Prostate gland (tissue), 2 donors: ENCODE measurements around the gene RUSF1. TPM values are rescaled to one million over a fixed set of nuclear protein-coding genes. Genes with fewer than 3 reads are reported as not detected.

Source experiments
- DNase-seq: peaks from one replicate; pipeline ENCODE4 v3.0.0-alpha.2; 2019; ENCODE audit warnings: low spot score
- H3K27ac ChIP-seq, 2 donors: fragments of 200-600 bp; sonication (generic); 2 replicates each; pipeline ENCODE4 v1.5.1; 2017 to 2019
- H3K27me3 ChIP-seq: fragments of 200-600 bp; sonication (generic); replicated peaks from 2 replicates; pipeline ENCODE4 v1.5.1; 2019; ENCODE audit not compliant: insufficient read depth
- H3K36me3 ChIP-seq, 2 donors: fragments of 200-600 bp; sonication (generic); 1 replicate in 1 of 2; 2 replicates in 1 of 2; pipeline versions ENCODE4 v1.5.1 to v1.8.1; 2017 to 2019
- H3K4me1 ChIP-seq: fragments of 200-600 bp; sonication (generic); replicated peaks from 2 replicates; pipeline ENCODE4 v1.5.1; 2019
- H3K4me3 ChIP-seq, 2 donors: fragments of 200-600 bp; sonication (generic); 2 replicates each; pipeline ENCODE4 v1.5.1; 2017 to 2019
- H3K9me3 ChIP-seq: fragments of 200-600 bp; sonication (generic); 2 replicates; pipeline ENCODE4 v1.5.1; 2017
- CTCF ChIP-seq, 4 experiments: fragments of 200-600 bp in 2 of 4; fragments of 450-650 bp in 2 of 4; sonication (generic) in 2 of 4; IDR thresholded peaks; 1 replicate in 3 of 4; 2 replicates in 1 of 4; pipeline ENCODE4 v1.5.1; 2016 to 2019; ENCODE audit warnings: antibody characterized with exemption in 4 of 4, mild to moderate bottlenecking in 2 of 4, moderate library complexity in 2 of 4
- POLR2A ChIP-seq: fragments of 450-650 bp; IDR thresholded peaks from one replicate; pipeline ENCODE4 v1.6.1; 2016; ENCODE audit warnings: antibody characterized with exemption, mild to moderate bottlenecking
- POLR2AphosphoS5 ChIP-seq: sonication (generic); formaldehyde crosslinking; IDR thresholded peaks from one replicate; pipeline ENCODE4 v1.6.1; 2017; ENCODE audit warnings: antibody characterized with exemption
- whole genome bisulfite sequencing: methylation state at CpG from one replicate; pipeline ENCODE4 v1.1.5; 2018; 5-methylcytosine and 5-hydroxymethylcytosine counted together
- intact Hi-C: fragments of 100-400 bp; cut with DNase I; formaldehyde crosslinking; loops from one replicate; pipeline ENCODE4 v1.14.2; 2022
- total RNA-seq, 2 donors: library from RNA; depleted of rRNA; stranded (reverse); fragments of >200 nt; gene quantifications; one replicate each; pipeline ENCODE4 v1.1.0, GENCODE V29; 2016

The RUSF1 gene
- total RNA-seq, 2 donors from 2014 or later: 142 to 153 TPM

DNA sequence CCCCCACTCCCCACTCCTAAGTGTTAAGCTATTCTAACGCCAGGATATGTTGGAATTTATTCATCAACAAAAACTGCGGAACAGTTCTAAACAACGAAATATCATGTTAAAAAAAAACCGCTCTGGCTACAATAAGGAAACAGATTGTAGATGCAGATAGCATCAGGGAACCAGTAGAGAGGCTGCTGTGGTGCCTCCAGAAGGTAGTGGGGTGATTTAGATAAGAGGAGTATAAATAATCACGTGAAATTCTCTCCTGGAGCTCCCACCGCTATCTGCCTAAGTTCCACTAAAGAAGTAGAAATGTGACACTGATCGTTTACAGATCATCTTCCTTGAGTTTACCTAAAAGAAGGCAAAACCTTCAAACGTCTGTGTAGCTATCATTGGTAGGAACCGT is 27.5 kb upstream of the RUSF1 start:
- DNase-seq: no peak
- Histone ChIP-seq H3K4me3 (no peak overlapping the region), H3K9me3 (no peaks in the 10 kb centered on the region), H3K4me1 (no peaks in the 10 kb centered on the region), H3K27me3 (peaks cover 4% of the 10 kb centered on the region), H3K36me3 (no peaks in the 10 kb centered on the region), H3K27ac (no peak overlapping the region)
- 44% methylated on average over 9 of the region's 9 CpGs for WGBS
- TF ChIP-seq POLR2AphosphoS5 (no peak), POLR2A (no peak), CTCF (IDR thresholded peaks at IDR 0.05) (no peak)
- intact Hi-C loops: no loop called here

DNA sequence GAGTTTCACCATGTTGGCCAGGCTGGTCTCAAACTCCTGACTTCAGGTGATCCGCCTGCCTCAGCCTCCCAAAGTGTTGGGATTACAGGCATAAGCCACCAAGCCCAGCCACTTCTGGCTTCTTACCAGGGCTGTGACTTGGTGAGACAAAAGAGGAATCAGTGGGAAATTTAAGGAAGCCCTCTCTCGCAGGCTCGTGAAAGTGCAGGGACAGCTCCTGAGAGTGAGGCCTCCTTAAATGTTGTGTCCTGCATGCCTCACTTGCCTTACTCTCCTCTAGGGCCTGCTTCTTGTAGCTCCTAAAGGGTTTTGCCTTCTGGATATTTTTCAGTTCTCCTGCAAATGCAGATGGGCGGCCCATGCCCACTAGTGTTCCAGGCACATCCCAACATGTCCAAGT is 24.7 kb upstream of the RUSF1 start:
- WGBS: 89% methylated on average over 4 of the region's 4 CpGs
- intact Hi-C loops: no loop called here
- peaks cover 4% of the 10 kb centered on the region for H3K27me3 ChIP-seq

DNA sequence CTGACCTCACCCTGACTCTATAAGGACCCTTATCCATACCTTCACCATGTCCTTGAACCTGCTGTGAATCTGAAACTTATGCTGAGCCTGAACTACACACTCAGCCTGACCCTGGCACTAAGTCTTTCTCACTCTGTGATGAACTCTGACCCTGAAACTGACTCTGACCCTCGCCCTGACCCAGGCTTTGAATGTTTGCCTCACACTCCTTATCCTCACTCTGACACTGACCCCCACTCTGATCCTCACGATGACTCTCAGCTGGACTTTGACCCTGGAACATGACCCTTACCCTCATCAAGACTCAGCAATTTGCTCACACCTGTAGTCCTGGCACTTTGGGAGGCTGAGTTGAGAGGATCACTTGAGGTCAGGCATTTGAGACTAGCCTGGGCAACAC is 23.9 kb upstream of the RUSF1 start:
- no peaks in the 10 kb centered on the region for H3K36me3 ChIP-seq
- TF ChIP-seq POLR2AphosphoS5 (no peak), CTCF (IDR thresholded peaks at IDR 0.05) (no peak), POLR2A (no peak)
- H3K4me3 ChIP-seq: no peak overlapping the region
- no peak overlapping the region for H3K27ac ChIP-seq
- no peak for DNase-seq
- no peaks in the 10 kb centered on the region for H3K27me3 ChIP-seq
- intact Hi-C loops: no loop called here
- no peaks in the 10 kb centered on the region for H3K9me3 ChIP-seq
- WGBS: 66% methylated on average over 2 of the region's 2 CpGs
- H3K4me1 ChIP-seq: no peaks in the 10 kb centered on the region

More for the DNA sequence above, 24.7 kb upstream of the RUSF1 start:
- H3K4me3 ChIP-seq: no peak overlapping the region
- DNase-seq: no peak
- no peaks in the 10 kb centered on the region for H3K4me1 ChIP-seq
- H3K9me3 ChIP-seq: no peaks in the 10 kb centered on the region
- no peak for TF ChIP-seq CTCF (IDR thresholded peaks at IDR 0.05)
- H3K27ac ChIP-seq: no peak overlapping the region
- H3K36me3 ChIP-seq: no peaks in the 10 kb centered on the region

GRCh38 chr16:31531096-31531495 is 22.9 kb upstream of the RUSF1 start:
- no peaks in the 10 kb centered on the region for H3K27me3 ChIP-seq
- no peak overlapping the region for H3K27ac ChIP-seq
- H3K36me3 ChIP-seq: no peaks in the 10 kb centered on the region
- no peaks in the 10 kb centered on the region for H3K9me3 ChIP-seq
- H3K4me1 ChIP-seq: no peaks in the 10 kb centered on the region
- H3K4me3 ChIP-seq: no peak overlapping the region
- WGBS: 93% methylated on average over 1 of the region's 1 CpG
- intact Hi-C loops: no loop called here
- no peak for TF ChIP-seq POLR2AphosphoS5
- TF ChIP-seq CTCF (IDR thresholded peaks at IDR 0.05): no peak
- TF ChIP-seq POLR2A: no peak
- no peak for DNase-seq

DNA sequence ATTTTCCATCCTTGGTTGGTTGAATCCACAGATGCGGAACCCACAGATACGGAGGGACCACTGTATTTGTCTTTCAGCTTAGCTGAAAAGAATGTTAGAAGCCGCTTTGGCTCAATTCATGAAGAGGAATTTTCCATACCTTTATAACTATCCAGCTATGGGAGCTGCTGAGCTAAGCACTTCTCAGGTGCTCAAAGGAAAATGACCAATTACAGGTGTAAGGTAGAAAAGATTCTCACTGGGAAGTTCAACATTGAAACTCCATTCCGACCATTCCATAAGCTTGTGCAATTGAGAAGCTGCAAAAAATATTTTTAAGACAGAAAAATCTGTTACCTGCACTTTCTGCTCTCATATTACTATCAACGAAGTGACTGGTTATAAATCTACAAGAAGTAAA is 22.2 kb upstream of the RUSF1 start:
- Histone ChIP-seq H3K27me3 (no peaks in the 10 kb centered on the region), H3K27ac (no peak overlapping the region), H3K36me3 (no peaks in the 10 kb centered on the region), H3K4me1 (no peaks in the 10 kb centered on the region), H3K9me3 (no peaks in the 10 kb centered on the region), H3K4me3 (no peak overlapping the region)
- 79% methylated on average over 5 of the region's 5 CpGs for WGBS
- TF ChIP-seq POLR2A (no peak), POLR2AphosphoS5 (no peak), CTCF (IDR thresholded peaks at IDR 0.05) (no peak)
- intact Hi-C loops: no loop called here
- DNase-seq: no peak
